HCEC 1CT (cell line): ENCODE data around the gene RIF1.

ENCODE experiments used
- DNase-seq: peaks from one replicate; pipeline ENCODE4 v3.0.0-alpha.2; 2017

The RIF1 gene

GRCh38 chr2:151526572-151527090 lies 116.9 kb downstream of the RIF1 start:
- no peak for DNase-seq
